HepG2 (cell line): ENCODE measurements around the gene SEC14L5. TPM values are rescaled to one million over a fixed set of nuclear protein-coding genes. Genes with fewer than 3 reads are reported as not detected.
A peak's percentile ranks its signal among the peaks of the same experiment; 100 is the strongest.

Source experiments
- ASH2L ChIP-seq: fragments of 300-600, 200-600 bp; sonication (generic); IDR thresholded peaks from 2 replicates; pipeline ENCODE4 v1.7.0; 2017; ENCODE audit warnings: low read depth, mild to moderate bottlenecking, moderate library complexity, mixed read lengths, low read length; ENCODE audit not compliant: insufficient read length
- CEBPZ ChIP-seq: IDR thresholded peaks from 2 replicates; pipeline ENCODE4 v1.6.1; 2012; ENCODE audit warnings: low read length, improper control_type of control experiment
- CREM ChIP-seq, 2 experiments: sonication (generic) in 1 of 2; formaldehyde crosslinking in 1 of 2; IDR thresholded peaks; 2 replicates each; pipeline versions ENCODE4 v1.4.0 to v1.6.1; 2016 to 2020; ENCODE audit warnings: antibody characterized with exemption in 1 of 2, mild to moderate bottlenecking in 1 of 2, missing genetic modification reagents in 1 of 2
- FOXA3 ChIP-seq: IDR thresholded peaks from 2 replicates; pipeline ENCODE4 v1.6.1; 2016; ENCODE audit warnings: missing genetic modification reagents, missing compliant biosample characterization
- MED1 ChIP-seq: sonication (generic); formaldehyde crosslinking; IDR thresholded peaks from 2 replicates; pipeline ENCODE4 v1.4.0; 2020; ENCODE audit warnings: missing genetic modification reagents
- MYPOP ChIP-seq: sonication (generic); formaldehyde crosslinking; IDR thresholded peaks from 2 replicates; pipeline ENCODE4 v1.8.1; 2023; ENCODE audit warnings: mild to moderate bottlenecking, moderate library complexity, missing genetic modification reagents
- POLR2AphosphoS2 ChIP-seq: IDR thresholded peaks from 2 replicates; pipeline ENCODE4 v1.6.1; 2011; ENCODE audit warnings: low read depth, low read length, improper control_type of control experiment
- SAP130 ChIP-seq: IDR thresholded peaks from 2 replicates; pipeline ENCODE4 v1.6.1; 2016; ENCODE audit warnings: low read depth
- TAF1 ChIP-seq: sonication (generic); formaldehyde crosslinking; IDR thresholded peaks from 2 replicates; pipeline ENCODE4 v1.4.0; 2020; ENCODE audit warnings: missing genetic modification reagents
- TARDBP ChIP-seq: sonication (generic); formaldehyde crosslinking; IDR thresholded peaks from 2 replicates; pipeline ENCODE4 v1.8.0; 2022; ENCODE audit warnings: mild to moderate bottlenecking, missing genetic modification reagents
- TOE1 ChIP-seq: sonication (generic); formaldehyde crosslinking; IDR thresholded peaks from 2 replicates; pipeline ENCODE4 v1.4.0; 2020; ENCODE audit warnings: mild to moderate bottlenecking, missing genetic modification reagents
- YEATS4 ChIP-seq: sonication (generic); formaldehyde crosslinking; IDR thresholded peaks from 2 replicates; pipeline ENCODE4 v1.4.0; 2020; ENCODE audit warnings: missing genetic modification reagents, borderline replicate concordance
- ZMYM2 ChIP-seq: sonication (generic); formaldehyde crosslinking; IDR thresholded peaks from 2 replicates; pipeline ENCODE4 v1.8.0; 2022; ENCODE audit warnings: mild to moderate bottlenecking, missing genetic modification reagents
- ZNF282 ChIP-seq: fragments of 450-650 bp; IDR thresholded peaks from 2 replicates; pipeline ENCODE4 v1.6.1; 2018; ENCODE audit not compliant: partially characterized antibody
- ZNF350 ChIP-seq: sonication (generic); formaldehyde crosslinking; IDR thresholded peaks from 2 replicates; pipeline ENCODE4 v1.4.0; 2020; ENCODE audit warnings: mild to moderate bottlenecking, low read depth, missing genetic modification reagents, borderline replicate concordance
- ZNF362 ChIP-seq: sonication (generic); formaldehyde crosslinking; IDR thresholded peaks from 2 replicates; pipeline ENCODE4 v1.4.0; 2020; ENCODE audit warnings: missing genetic modification reagents, mild to moderate bottlenecking, borderline replicate concordance
- ZNF432 ChIP-seq: sonication (generic); formaldehyde crosslinking; IDR thresholded peaks from 2 replicates; pipeline ENCODE4 v1.5.0; 2020; ENCODE audit warnings: missing genetic modification reagents, mild to moderate bottlenecking, borderline replicate concordance
- ZNF446 ChIP-seq: sonication (generic); formaldehyde crosslinking; IDR thresholded peaks from 2 replicates; pipeline ENCODE4 v1.5.0; 2020; ENCODE audit warnings: mild to moderate bottlenecking, missing genetic modification reagents
- ZNF572 ChIP-seq: sonication (generic); formaldehyde crosslinking; IDR thresholded peaks from 2 replicates; pipeline ENCODE4 v1.5.1; 2020; ENCODE audit warnings: mild to moderate bottlenecking, missing genetic modification reagents
- ZNF724P ChIP-seq: sonication (generic); formaldehyde crosslinking; IDR thresholded peaks from 2 replicates; pipeline ENCODE4 v1.8.0; 2022; ENCODE audit warnings: missing genetic modification reagents, borderline replicate concordance
- ZNF761 ChIP-seq: sonication (generic); formaldehyde crosslinking; conservative IDR thresholded peaks from 2 replicates; pipeline ENCODE4 v1.4.0; 2020; ENCODE audit warnings: mild to moderate bottlenecking, missing genetic modification reagents
- ZNF768 ChIP-seq: sonication (generic); formaldehyde crosslinking; IDR thresholded peaks from 2 replicates; pipeline ENCODE4 v1.4.0; 2020; ENCODE audit warnings: missing genetic modification reagents
- ZNF790 ChIP-seq: sonication (generic); formaldehyde crosslinking; IDR thresholded peaks from 2 replicates; pipeline ENCODE4 v1.8.0; 2022; ENCODE audit warnings: missing genetic modification reagents, mild to moderate bottlenecking, borderline replicate concordance
- ZSCAN29 ChIP-seq: sonication (generic); formaldehyde crosslinking; conservative IDR thresholded peaks from 2 replicates; pipeline ENCODE4 v1.4.0; 2020; ENCODE audit warnings: mild to moderate bottlenecking, missing genetic modification reagents
- polyA plus RNA-seq, 8 experiments: library from polyadenylated mRNA; depleted of rRNA in 3 of 8; stranded (reverse) in 7 of 8; unstranded in 1 of 8; fragments of >200 nt; fragmentation: Illumina TruSeq in 4 of 8; extraction: Trizol in 4 of 8; gene quantifications; 2 replicates each; pipeline versions ENCODE4 v1.2.1 to v1.2.3, GENCODE V29; 2011 to 2016; ENCODE audit warnings: low read depth in 4 of 8, missing spikeins in 1 of 8, mixed read lengths in 1 of 8; ENCODE audit not compliant: insufficient read depth in 1 of 8
- total RNA-seq, 5 experiments: library from RNA; depleted of rRNA; stranded (reverse); fragments of >200 nt; fragmentation: Illumina TruSeq; extraction: Trizol; gene quantifications; 2 replicates each; pipeline ENCODE4 v1.2.3, GENCODE V29; 2016; ENCODE audit warnings: low read depth in 1 of 5
- TF ChIP-seq, protein P1 (sequence below): IDR thresholded peaks from 2 replicates; pipeline ENCODE4 v1.6.1; 2016; ENCODE audit warnings: missing compliant biosample characterization, missing genetic modification reagents, borderline replicate concordance

The SEC14L5 gene
- total and polyA plus RNA-seq, 2 of the 13 experiments (the other 11 are each of a cell fraction or from before 2014, with no cell fraction given), result 0.40 to 0.42 TPM

DNA sequence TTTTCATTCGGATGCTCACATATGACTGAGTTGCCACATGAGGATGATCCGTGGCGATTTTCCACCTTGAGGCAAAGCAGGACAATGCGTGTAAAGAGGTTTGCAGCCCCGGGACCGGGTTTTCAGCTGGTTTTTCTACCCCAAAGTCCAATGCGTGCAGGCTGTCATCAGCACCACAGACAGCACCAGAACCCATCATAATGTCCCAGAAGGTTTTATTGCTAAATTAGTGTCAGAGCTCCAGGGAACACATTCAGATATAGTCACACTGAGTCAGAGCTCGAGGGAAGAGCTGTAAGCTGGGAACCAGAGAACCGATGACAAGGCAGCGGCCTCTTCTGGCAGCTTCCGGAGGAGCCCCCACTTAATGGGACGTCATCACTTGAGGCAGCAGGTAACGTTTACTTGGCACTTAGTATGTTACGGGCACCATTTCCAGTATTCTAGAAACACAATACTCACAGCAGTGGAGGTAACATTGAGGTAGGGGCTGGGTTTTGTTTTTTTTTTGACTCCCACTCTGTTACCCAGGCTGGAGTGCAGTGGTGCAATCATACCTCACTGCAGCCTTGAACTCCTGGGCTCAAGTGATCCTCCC is 84.5 kb downstream of the SEC14L5 start (continued):
- TF ChIP-seq ZNF768 (CRISPR knock-in tag) (no peak), TAF1 (CRISPR knock-in tag) (no peak), ZMYM2 (CRISPR knock-in tag) (no peak), YEATS4 (CRISPR knock-in tag) (no peak), SAP130 (peak; percentile 65), ZNF761 (CRISPR knock-in tag) (0 out of 2 replicates have a peak, but pooled peaks have one; percentile 41), ZNF572 (CRISPR knock-in tag) (no peak), FOXA3 (0 out of 2 replicates have a peak, but pooled peaks have one; percentile 15), ASH2L (peak; percentile 39), MYPOP (CRISPR knock-in tag) (no peak), MED1 (CRISPR knock-in tag) (peak; percentile 51; the same call in 1 of the 2 replicates), CREM (IDR thresholded peaks at IDR 0.05) (peak; percentile 47; the same call in 1 of the 2 replicates), CREM (CRISPR knock-in tag; IDR thresholded peaks at IDR 0.05) (no peak), ZNF790 (no peak), ZNF282 (no peak), CEBPZ (no peak), ZNF446 (CRISPR knock-in tag) (no peak), TARDBP (CRISPR knock-in tag) (no peak), ZNF432 (CRISPR knock-in tag) (no peak), ZNF350 (CRISPR knock-in tag) (no peak), ZNF362 (CRISPR knock-in tag) (no peak), POLR2AphosphoS2 (no peak), ZNF724P (no peak), ZSCAN29 (CRISPR knock-in tag) (0 out of 2 replicates have a peak, but pooled peaks have one; percentile 34), TOE1 (CRISPR knock-in tag) (no peak)
- TF ChIP-seq, protein P1, sequence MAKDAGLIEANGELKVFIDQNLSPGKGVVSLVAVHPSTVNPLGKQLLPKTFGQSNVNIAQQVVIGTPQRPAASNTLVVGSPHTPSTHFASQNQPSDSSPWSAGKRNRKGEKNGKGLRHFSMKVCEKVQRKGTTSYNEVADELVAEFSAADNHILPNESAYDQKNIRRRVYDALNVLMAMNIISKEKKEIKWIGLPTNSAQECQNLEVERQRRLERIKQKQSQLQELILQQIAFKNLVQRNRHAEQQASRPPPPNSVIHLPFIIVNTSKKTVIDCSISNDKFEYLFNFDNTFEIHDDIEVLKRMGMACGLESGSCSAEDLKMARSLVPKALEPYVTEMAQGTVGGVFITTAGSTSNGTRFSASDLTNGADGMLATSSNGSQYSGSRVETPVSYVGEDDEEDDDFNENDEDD (CRISPR knock-in tag), result no peak
